Right hindlimb (tissue), 1 donor: ENCODE measurements around the gene RAB33A.
A peak's percentile ranks its signal among the peaks of the same experiment; 100 is the strongest.

ENCODE experiments used
- DNase-seq: peaks from one replicate; pipeline ENCODE4 v3.0.0-alpha.2; 2018

The RAB33A gene

GRCh38 chrX:130171446-130172126 is at the start of gene RAB33A:
TSS of gene RAB33A (plus strand) at chrX:130171962. CDS start at chrX:130172063, 101 bp downstream.
- no peak for DNase-seq

GRCh38 chrX:130124577-130124976 is 47.2 kb upstream of the RAB33A start:
- no peak for DNase-seq

GRCh38 chrX:130125091-130125874 is 46.5 kb upstream of the RAB33A start:
- peak; percentile 32 for DNase-seq

DNA sequence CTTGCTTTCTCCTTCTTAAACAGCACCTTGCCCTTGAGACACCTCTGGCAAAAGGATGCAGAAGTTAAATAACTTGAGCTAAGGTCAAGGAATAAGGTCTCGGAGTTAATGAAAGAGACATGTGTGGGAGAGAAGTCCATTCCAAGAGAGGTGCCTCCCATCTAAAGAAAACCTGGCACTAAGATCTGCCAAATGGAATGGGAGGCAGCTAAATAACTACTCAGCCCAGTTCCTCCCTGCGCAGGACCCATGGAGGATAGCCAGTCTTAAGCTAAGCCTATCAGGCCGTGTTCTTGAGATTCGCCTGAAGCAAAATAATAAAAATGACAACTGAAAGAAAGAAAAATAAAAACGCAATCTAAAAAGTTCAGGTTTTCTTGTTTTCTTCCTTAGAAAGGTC is 40.8 kb upstream of the RAB33A start:
- no peak for DNase-seq

GRCh38 chrX:130136496-130136895 is 35.3 kb upstream of the RAB33A start:
- DNase-seq = no peak

DNA sequence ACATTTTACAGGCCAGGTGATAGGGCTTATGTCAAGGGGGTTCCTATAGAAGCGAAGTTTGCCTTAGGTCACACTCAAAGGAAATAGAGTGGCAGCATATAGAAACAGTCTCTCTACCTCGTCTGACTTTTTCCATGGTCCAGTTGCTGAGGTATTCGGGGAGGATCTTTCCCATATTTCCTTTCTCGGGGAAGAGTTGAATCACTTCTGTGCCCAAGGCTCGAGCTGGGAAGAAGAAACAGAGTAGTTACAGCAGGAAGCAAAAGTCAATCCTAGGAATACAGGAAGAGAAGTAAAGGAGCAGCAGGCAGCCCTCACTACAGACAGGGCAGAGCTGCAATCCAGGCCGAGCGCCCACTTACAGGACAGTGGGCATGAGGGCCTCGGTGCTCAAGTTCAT is 34.8 kb upstream of the RAB33A start:
- DNase-seq = no peak

DNA sequence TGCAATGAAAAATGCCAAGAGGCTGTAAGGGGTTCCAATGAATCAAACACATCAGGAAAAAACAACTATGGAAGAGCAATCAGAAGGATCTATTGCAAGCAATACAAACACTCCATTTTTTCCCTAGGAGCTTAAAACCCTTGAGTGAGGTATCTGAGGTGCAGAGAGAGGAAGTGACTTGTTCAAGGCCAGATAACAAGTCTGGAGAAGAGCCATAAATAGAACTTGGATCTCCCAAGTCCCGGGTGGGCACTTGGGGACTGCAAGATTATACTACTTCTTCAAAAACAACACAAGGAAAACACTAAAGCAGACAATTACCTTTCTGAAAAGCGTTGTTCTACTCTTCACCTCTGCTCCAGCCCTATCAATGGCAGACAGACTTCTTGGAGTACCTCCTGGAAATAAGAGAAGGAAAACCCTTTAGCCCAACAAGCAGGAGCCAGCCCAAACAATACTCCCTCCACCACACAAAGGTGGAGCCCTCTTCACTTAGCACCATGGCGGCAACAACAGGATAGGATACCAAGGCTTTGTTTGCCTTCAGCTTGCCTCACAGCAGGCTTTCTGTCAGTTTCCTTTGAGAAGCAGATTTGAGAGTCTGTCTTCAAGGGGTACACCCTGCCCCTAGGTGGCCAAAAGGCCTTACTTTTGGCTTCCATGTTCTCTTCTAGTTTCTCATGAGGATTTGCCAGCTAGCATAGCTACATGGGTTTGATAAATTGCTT is 32.1 kb upstream of the RAB33A start:
- no peak for DNase-seq

GRCh38 chrX:130144509-130144908 is 27.3 kb upstream of the RAB33A start:
- no peak for DNase-seq

- DNase-seq = no peak
These were observed 26.6 kb upstream of the RAB33A start for GRCh38 chrX:130145123-130145522.

GRCh38 chrX:130147631-130148030 is 24.1 kb upstream of the RAB33A start:
- DNase-seq = no peak

- no peak for DNase-seq
These were observed 16.2 kb upstream of the RAB33A start for GRCh38 chrX:130155564-130155963.

- DNase-seq = no peak
These were observed 13.5 kb upstream of the RAB33A start for GRCh38 chrX:130158311-130158710.

- no peak for DNase-seq
These were observed 12.0 kb upstream of the RAB33A start for GRCh38 chrX:130159776-130160175.

DNA sequence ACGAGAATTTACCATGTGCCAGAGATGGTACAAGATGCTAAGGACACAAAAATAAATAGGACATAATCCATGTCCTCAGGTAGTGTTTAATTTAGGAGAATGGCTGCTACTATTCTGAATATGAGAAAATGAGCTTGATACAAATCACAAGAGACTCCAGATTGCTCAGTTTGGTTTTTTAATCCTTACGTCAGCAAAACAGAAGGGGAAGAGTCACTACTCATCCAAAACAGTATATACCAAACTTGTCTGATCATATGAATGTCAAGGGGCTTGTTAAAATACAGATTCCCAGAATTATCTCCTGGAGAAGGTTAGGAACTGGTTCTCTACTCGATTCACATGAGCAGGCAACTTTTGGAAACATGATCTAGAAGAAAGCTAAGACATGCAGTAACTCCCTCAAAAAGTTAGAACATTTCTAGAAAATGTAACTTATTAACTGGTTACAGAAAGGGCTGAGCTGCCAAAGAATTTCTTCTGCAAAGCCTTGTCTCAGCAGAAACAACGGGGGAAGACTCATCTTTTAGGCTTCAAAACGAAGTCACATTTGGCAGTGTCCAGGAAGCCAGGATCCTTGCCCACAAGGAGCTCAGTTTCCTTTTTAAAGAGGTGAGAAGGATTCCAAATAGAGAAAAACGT is 9.5 kb upstream of the RAB33A start:
- no peak for DNase-seq

- DNase-seq = no peak
These were observed 8.4 kb upstream of the RAB33A start for GRCh38 chrX:130163398-130163797.

- DNase-seq = no peak
These were observed 6.5 kb upstream of the RAB33A start for GRCh38 chrX:130165181-130165702.

DNA sequence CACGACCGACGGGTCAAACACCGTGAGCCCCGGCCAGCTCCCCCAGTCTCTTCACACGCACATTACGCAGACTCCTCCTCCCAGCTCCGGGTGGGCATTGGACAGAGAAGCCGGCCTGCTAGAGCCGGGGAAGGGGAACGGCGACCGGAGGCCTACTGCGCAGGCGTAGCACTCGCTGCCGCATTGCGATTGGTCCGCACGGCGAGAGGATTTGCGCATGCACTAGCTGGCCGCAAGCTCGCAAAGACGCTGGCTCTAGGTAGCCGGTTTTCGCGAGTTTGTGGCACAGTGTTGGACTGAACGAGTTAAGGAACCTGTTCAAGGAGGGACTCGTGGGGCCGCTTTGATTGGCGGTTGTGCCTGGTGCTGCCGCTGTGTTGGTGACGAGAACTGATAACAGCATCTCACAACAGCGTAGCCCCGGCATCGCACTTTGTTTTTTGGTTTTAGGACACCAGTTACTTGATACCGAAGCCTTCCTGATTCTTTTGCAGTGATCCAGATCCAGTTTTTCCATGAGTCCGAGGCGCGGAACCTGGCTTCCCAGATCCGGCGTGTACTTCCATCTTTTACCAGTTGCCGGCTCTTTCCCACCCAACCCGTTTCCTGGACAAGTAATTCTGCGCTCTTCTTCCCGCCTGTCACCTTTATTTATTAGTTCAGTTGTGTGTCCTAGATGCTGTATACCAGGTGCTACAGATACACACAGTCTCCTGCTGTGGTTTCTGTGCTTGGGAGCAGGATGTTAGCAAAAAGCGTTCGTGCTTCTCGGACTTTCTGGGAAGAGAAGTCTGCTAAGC is 5.9 kb upstream of the RAB33A start, which contains the start of gene AIFM1:
TSS of gene AIFM1 (minus strand) at position 139 of the 800 bp plus-strand sequence. CDS start 185 bp downstream, outside the sequence.
- DNase-seq = peak; percentile 95

GRCh38 chrX:130166503-130166777 is 5.3 kb upstream of the RAB33A start:
- no peak for DNase-seq

- DNase-seq = no peak
These were observed 4.7 kb upstream of the RAB33A start for GRCh38 chrX:130167040-130167439.

GRCh38 chrX:130170752-130171445 is 863 bp upstream of the RAB33A start:
- DNase-seq = peak; percentile 35

DNA sequence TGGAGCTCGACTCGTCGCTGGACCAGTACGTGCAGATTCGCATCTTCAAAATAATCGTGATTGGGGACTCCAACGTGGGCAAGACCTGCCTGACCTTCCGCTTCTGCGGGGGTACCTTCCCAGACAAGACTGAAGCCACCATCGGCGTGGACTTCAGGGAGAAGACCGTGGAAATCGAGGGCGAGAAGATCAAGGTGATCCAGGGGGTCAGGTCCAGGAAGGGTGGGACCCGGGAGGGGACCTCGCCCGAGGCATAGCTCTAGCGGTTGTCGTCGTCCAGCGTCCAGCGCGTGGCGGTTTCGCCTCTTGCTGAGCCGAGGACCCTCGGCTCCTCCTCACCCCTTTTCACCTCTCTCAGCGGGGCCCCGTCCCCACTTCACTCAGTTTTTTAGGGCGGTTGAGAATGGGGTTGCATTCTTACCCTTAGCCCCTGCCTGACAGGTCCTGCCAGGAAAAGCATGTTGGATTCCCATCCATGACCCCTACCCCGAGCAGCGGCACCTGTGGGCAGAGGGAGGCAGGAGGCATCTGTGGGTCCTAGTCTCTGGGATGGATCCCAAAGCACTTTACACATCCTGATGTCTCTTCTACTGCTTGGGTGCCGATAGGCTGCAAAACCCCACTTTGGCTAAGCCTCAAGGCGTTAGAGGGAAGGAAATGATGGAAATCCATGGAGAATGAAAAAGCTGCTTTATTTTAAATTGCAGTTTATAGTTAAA is 524 bp downstream of the RAB33A start:
- no peak for DNase-seq
